HG03575 (cell line): ENCODE data around the gene ZNF710.

ENCODE experiments used
- ATAC-seq: cut with Tn5 transposase; IDR thresholded peaks from one replicate; pipeline ENCODE4 v1.9.1; 2021; ENCODE audit not compliant: unreplicated experiment, insufficient number of reproducible peaks, low FRiP score; ENCODE audit errors: extremely low read depth

Gene ZNF710

GRCh38 chr15:90013503-90013937 lies 12.4 kb downstream of the ZNF710 start:
- no peak for ATAC-seq

DNA sequence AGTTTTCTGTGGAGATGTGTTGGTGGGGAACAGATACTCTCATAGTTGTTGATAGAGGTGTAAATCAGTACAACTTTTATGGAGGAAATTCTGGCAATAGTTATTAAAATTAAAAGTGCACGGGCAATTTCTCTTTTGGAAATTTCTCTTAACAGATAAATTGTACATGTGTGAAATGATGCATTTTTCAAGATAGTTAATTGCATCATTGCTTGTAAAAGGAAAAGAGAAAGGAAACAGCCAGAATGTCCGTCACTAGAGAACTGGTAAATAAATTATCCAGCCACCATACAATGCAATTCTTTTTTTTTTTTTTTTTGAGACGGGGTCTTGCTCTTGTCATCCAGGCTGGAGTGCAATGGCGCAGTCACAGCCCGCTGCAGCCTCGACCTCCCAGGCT lies 14.2 kb downstream of the ZNF710 start:
- no peak for ATAC-seq

GRCh38 chr15:90015749-90016148 lies 14.6 kb downstream of the ZNF710 start:
- no peak for ATAC-seq

DNA sequence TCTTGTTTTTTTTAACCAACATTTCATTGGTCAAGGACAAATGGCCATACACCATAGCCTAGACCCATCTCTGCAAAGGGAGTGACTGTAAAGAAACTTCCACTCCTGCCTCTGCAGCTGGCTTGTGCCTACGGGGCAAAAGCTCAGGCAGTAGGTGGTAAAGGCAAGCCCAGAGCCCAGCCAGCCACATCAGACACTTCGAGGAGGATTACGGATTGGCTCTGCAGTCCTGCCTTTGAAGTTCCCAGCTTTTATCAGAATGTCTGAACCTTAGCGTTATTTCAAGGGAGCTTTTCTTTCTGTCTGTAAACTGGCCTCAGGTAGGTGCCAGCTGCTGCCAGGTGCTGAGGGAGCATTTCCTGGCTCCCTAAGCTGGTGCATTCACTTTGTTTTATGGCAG lies 15.6 kb downstream of the ZNF710 start:
- no peak for ATAC-seq

GRCh38 chr15:90018216-90018831 lies 17.2 kb downstream of the ZNF710 start:
- no peak for ATAC-seq

GRCh38 chr15:90019611-90020010 lies 18.5 kb downstream of the ZNF710 start:
- no peak for ATAC-seq

GRCh38 chr15:90020021-90020735 lies 19.1 kb downstream of the ZNF710 start:
- no peak for ATAC-seq

- ATAC-seq = no peak
Measured at GRCh38 chr15:90020936-90021507, 19.9 kb downstream of the ZNF710 start.

DNA sequence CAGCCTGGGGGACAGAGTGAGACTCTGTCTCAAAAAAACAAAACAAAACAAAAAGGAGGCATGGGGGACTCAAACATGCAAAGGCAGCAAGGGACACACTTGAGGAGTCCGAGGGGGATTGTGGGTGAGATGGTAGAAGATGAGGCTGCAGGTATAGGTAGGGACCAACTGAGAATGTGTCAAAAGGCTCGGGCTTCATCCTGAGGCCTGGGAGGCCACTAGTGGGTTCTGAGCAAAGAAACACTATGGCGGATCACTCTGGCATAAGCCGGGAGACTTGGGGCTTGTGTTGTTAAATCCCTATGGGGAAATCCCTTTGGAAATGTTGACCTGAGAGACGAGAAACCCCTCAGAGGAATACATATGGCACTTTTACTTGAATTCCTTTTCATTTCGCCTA lies 21.2 kb downstream of the ZNF710 start:
- no peak for ATAC-seq

DNA sequence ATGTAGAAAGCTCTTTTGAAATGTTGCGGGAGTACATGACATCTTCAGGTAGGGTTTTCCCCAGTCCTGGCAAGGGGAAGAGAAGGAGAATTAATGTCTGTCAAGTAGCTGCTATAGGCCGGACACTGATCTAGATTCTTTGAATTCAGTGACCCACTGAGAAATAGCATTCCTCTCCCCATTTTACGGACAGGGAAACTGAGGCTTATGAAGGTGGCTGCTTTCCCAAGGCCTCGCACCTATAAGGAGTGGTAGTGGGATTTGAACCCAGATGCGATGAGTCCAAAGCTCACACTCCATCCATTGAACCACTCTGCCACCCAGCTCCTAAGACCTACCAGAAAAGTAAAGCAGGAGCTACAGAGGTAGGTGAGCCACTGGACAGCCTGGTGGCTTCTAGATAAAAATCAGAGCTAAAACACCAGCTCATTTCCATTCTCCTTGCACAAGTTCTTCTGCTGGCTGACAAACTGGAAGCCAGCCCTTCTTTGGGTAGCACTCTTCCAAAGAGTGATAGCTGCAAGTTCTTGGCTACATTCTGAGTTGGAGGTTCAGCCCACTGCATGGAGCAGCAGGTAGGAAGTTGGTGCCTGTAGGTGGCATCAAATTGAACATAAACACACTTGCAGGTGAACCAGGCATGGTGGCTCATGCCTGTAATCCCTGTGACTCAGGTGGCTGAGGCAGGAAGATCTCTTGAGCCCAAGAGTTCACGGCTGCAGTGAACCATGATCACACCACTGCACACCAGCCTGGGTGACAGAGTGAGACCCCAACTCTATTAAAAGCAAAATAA lies 22.0 kb downstream of the ZNF710 start:
- ATAC-seq = no peak

DNA sequence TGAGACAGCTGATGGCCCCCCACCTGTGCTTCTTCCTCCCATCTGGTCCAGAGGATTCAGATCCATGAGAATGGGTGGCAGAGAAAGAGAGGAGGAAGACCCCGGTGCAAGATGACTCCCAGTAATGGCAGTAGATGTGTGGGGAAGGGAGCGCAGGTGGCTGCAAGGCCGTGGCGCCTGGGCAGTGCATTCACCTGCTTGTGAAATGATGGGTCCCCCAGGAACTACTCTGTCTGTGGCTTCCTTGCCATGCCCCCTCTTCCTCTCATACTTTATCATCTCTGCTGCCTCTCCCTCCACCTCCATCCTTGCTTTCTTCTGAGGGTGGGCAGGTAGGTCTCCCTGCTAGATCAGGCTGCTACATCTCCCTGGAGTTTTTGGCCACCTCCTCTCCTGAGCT lies 23.3 kb downstream of the ZNF710 start:
- ATAC-seq = no peak

DNA sequence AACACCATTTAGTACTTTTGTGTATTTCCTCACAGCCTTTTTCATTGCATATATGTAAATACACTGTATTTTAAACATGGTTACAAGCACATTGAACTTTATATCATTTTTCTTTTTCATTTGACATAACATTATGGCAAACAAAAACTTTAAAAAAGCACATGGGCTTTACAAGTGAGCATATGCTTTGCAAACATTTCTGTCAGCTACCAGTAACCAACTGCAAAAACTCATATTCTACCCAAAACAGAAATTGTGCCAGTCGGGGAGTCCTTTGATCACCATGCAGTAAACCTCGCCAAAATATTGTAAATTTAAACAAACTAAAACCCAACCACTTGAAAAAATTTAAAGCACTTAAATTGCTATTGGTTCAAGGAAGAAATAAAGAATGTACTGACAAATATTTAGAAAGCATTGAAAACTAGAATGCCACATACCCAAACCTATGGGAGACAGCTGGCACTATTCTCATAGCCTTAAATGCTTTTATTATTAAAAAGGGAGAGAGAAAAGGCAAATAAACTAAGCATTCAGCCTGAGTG lies 24.4 kb downstream of the ZNF710 start:
- no peak for ATAC-seq

- ATAC-seq = no peak
Measured at GRCh38 chr15:90028376-90028944, 27.3 kb downstream of the ZNF710 start.

- ATAC-seq = no peak
Measured at GRCh38 chr15:90029024-90029423, 27.9 kb downstream of the ZNF710 start.

GRCh38 chr15:90030376-90030775 lies 29.3 kb downstream of the ZNF710 start:
- no peak for ATAC-seq

- ATAC-seq = no peak
Measured at GRCh38 chr15:90031231-90031791, 30.2 kb downstream of the ZNF710 start.

GRCh38 chr15:90033006-90033405 lies 31.9 kb downstream of the ZNF710 start:
- ATAC-seq = no peak

DNA sequence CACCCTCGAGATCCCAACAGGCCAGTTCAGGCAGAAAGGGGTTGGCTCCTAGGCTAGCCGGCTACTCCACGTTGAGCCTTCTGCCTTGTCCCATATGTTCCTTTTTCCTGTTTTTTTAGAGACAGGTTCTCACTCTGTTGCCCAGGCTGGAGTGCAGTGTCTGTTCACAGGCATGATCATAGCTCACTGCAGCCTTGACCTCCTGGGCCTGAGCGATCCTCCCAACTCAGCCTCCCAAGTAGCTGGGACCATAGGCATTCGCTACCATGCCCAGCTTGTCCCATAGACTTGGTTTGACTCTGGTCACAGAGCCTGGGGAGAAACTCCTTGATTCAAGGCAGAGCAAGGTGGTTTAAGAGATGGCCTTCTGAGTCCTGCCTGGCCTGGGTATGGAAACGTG lies 32.3 kb downstream of the ZNF710 start:
- ATAC-seq = no peak
